ENCODE results near the gene PLA2G4E.

DNA sequence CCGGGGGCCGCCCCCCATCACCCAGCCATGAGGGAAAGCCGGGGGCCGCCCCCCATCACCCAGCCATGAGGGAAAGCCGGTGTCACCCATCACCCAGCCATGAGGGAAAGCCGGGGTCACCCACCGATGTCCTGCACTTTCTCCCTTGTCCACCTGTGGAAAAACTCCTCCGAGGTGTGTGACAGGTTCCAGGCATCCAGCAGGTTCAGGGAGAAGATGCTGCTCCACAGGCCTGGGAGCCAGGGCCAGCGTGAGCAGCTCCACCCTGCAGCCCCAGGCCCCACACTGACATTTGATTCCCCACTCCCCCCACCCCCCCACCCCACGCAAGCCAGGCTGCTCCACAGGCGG lies 32.9 kb downstream of the PLA2G4E start:
- no peak for TF ChIP-seq POLR2A (IDR thresholded peaks at IDR 0.05; ENCODE audit: low read length)
- no peak for TF ChIP-seq GATA1 (IDR thresholded peaks at IDR 0.05; ENCODE audit: low read depth, low read length)
